ENCODE results near the gene PKN1.

- TF ChIP-seq CTCF (conservative IDR thresholded peaks at IDR 0.05) (no peak), EZH2 (IDR thresholded peaks at IDR 0.05; ENCODE audit: low read depth) (no peak)
Measured at GRCh38 chr19:14440049-14440448, 6.9 kb downstream of the PKN1 start.

Measured in PC-9 (cell line).